ENCODE measurements around the gene ABO. TPM values are rescaled to one million over a fixed set of nuclear protein-coding genes. Genes with fewer than 3 reads are reported as not detected.
A peak's percentile ranks its signal among the peaks of the same experiment; 100 is the strongest.

Gene ABO
- total and polyA plus RNA-seq, 2 of the 8 experiments (the other 6 are each of a cell fraction or from before 2014, with no cell fraction given) = 0.03 TPM; not detected in 1

- peak overlapping the region; percentile 63; the same call in 1 of the 2 replicates for H3K27ac ChIP-seq (ENCODE audit: low read depth, low read length)
- FAIRE-seq (no peak), DNase-seq (ENCODE audit: low read depth in 1 of 2, low spot score in 2 of 2) (peak; percentile 86 to 91)
- H2BK5ac ChIP-seq (ENCODE audit: low read depth, low read length) = peak overlapping the region; percentile 83
- no peaks in the 10 kb centered on the region for H3K79me2 ChIP-seq (ENCODE audit: control insufficient read depth in 1 of 2, insufficient read depth in 2 of 2, low read length in 2 of 2)
- peak overlapping the region; percentile 76 for H3K4me2 ChIP-seq (ENCODE audit: insufficient read depth in 1 of 2, low read depth in 2 of 2, low read length in 2 of 2)
- no peak overlapping the region for H2BK20ac ChIP-seq (ENCODE audit: low read length)
- no peak overlapping the region for H2BK12ac ChIP-seq (ENCODE audit: low read depth, low read length)
- H3K14ac ChIP-seq (ENCODE audit: insufficient read length) = no peak overlapping the region
- peak overlapping the region; percentile 37 for H2AFZ ChIP-seq (ENCODE audit: low read length)
- H3K23me2 ChIP-seq (ENCODE audit: low read depth, low read length) = peaks cover 5% of the 10 kb centered on the region; the same call in 1 of the 2 replicates
- H3K4me1 ChIP-seq (replicated peaks in 1 of 4; ENCODE audit: control insufficient read depth in 3 of 4, insufficient read depth in 4 of 4, low read length in 3 of 4) = peaks cover 0 to 2% (median under 1%) of the 10 kb centered on the region in 4 experiments; a peak in 2 of 7 replicates
- H4K91ac ChIP-seq (replicated peaks; ENCODE audit: insufficient read length, low read length) = no peak overlapping the region
- H4K8ac ChIP-seq (ENCODE audit: extremely low read depth, insufficient read depth, low read length) = peak overlapping the region; percentile 75; the same call in 1 of the 2 replicates
- H2BK120ac ChIP-seq (replicated peaks; ENCODE audit: low read depth, low read length) = no peak overlapping the region
- H4K20me1 ChIP-seq (replicated peaks in 1 of 2; ENCODE audit: control insufficient read depth in 1 of 2, insufficient read depth in 2 of 2, low read length in 2 of 2) = no peaks in the 10 kb centered on the region
- no peak overlapping the region for H3K23ac ChIP-seq (ENCODE audit: insufficient read length)
- H3K18ac ChIP-seq (ENCODE audit: extremely low read depth, low read length) = peak overlapping the region; percentile 71; the same call in 1 of the 2 replicates
- H3K4me3 ChIP-seq (ENCODE audit: extremely low read depth in 1 of 4, insufficient read depth in 2 of 4, low read depth in 3 of 4, low read length in 4 of 4) = peak overlapping the region; percentile 29 to 62 (median 49); a peak in 7 of 8 replicates
- H3K27me3 ChIP-seq (replicated peaks in 1 of 4; ENCODE audit: control insufficient read depth in 3 of 4, extremely low read depth in 1 of 4, insufficient read depth in 3 of 4, low read length in 3 of 4) = peaks cover 0 to 12% (median 6%) of the 10 kb centered on the region in 4 experiments; a peak in 3 of 7 replicates
- peak overlapping the region in 1 of 4 experiments; percentile 5; a peak in 1 of 7 replicates for H3K9ac ChIP-seq (replicated peaks in 1 of 4; ENCODE audit: extremely low read depth in 1 of 4, low read depth in 3 of 4, low read length in 3 of 4)
- H3K79me1 ChIP-seq (ENCODE audit: low read depth, low read length) = no peaks in the 10 kb centered on the region
- H2AK5ac ChIP-seq (ENCODE audit: low read depth, low read length) = no peak overlapping the region
- no peak overlapping the region for H3K56ac ChIP-seq (replicated peaks; ENCODE audit: insufficient read length, low read depth, low read length)
- H3K4ac ChIP-seq (replicated peaks; ENCODE audit: insufficient read length, low read depth, low read length) = no peak overlapping the region
- no peak overlapping the region for H2BK15ac ChIP-seq (ENCODE audit: low read length)
- H4K5ac ChIP-seq (ENCODE audit: insufficient read length, low read depth, low read length) = no peak overlapping the region
- 14% methylated on average over 25 of the region's 26 CpGs; no CpG with 5 or more reads in 1 of the 2 experiments for WGBS, 2 experiments (ENCODE audit: extremely low coverage in 1 of 2, insufficient coverage in 1 of 2, insufficient read length in 1 of 2, insufficient replicate concordance in 2 of 2, low coverage in 1 of 2, low lambda C conversion rate in 2 of 2, missing lambda C conversion rate in 1 of 2)
- ChIA-PET CTCF (ENCODE audit: partially characterized antibody) (interaction anchor here (0.6 to 4.5 kb wide), 37 partner anchors 9 to 290 kb away, joined by 3 to 69 read pairs (median 4); no protein-coding TSS in a partner anchor), POLR2A (ENCODE audit: partially characterized antibody) (interaction anchor here (1.2 to 3.5 kb wide), 4 partner anchors 96 to 113 kb away, joined by 5 to 14 read pairs (median 7); partner anchors contain the start of genes MED22 and RPL7A)
- no peaks in the 10 kb centered on the region for H3K36me3 ChIP-seq (ENCODE audit: control insufficient read depth in 2 of 4, insufficient read depth in 4 of 4, low read length in 3 of 4)
- no peaks in the 10 kb centered on the region for H3K9me3 ChIP-seq (ENCODE audit: insufficient read depth in 2 of 2, low read depth in 1 of 2, low read length in 1 of 2)
- TF ChIP-seq RFX5 (IDR thresholded peaks at IDR 0.05; ENCODE audit: borderline replicate concordance, low read depth, low read length) (no peak), ZNF274 (IDR thresholded peaks at IDR 0.05; ENCODE audit: borderline replicate concordance, extremely low read depth, low read length) (no peak), HDAC2 (IDR thresholded peaks at IDR 0.05; ENCODE audit: borderline replicate concordance in 1 of 2, low read depth in 2 of 2, low read length in 2 of 2) (no peak), KDM4A (IDR thresholded peaks at IDR 0.05; ENCODE audit: low read depth, low read length, severe bottlenecking) (peak; percentile 83), NRF1 (IDR thresholded peaks at IDR 0.05; ENCODE audit: low read depth, low read length) (no peak)
Observed at GRCh38 chr9:133238851-133239532, 36.0 kb downstream of the ABO start.
